ENCODE results near the gene FAM222B. TPM values are rescaled to one million over a fixed set of nuclear protein-coding genes. Genes with fewer than 3 reads are reported as not detected.
"Not testable (repeated sequence)": the region's sequence is repeated elsewhere in the genome, so short reads cannot be mapped to it uniquely, and the experiment has no call there.

Gene FAM222B
- total and polyA plus RNA-seq, 11 donors = 9.2 to 33.2 (median 16.7) TPM

DNA sequence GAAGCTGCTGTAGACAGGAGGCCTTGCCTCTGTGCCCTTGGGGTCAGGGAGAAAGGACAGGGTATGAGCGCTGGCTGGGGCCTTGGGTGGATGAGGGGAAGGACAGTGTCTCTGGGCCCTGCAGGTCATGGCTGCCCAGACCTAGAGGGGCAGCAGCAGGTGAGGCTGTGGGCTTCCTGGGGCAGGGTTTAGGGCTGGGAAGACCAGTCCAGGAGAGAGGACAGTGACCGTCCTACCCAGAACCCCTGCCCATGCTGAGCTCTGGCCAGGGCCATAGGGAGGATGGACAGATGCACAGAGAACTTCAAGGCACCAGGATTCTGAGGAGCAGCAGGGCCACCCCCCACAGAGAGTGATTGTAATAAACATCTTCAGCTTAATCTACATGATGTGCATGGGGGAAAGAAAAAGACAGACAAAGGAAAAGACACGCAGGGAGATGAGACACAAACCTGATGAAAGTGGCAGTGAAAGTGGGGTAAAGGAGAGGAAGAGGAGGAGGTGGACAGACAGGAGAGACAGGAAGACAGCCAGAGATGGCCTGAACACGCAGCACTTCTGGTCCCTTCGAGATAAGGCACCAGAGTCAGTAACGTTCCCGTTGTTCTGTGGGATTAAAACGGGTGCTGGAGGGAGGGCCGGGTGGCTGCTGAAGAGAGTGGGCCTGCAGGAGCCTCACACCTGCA, 37.4 kb upstream of the FAM222B start:
- intact Hi-C loops (cut with DNase I) = loop anchor here in 1 of 10 donors (10.0 kb wide), 1 partner anchor 55 kb away; no protein-coding TSS in a partner anchor
- DNase-seq (no peak), ATAC-seq (no peak)
- Histone ChIP-seq H3K27ac (no peak overlapping the region), H3K4me3 (no peak overlapping the region), H3K27me3 (no peaks in the 10 kb centered on the region), H3K36me3 (peaks cover 0 to 72% (median 60%) of the 10 kb centered on the region in 9 donors), H3K4me1 (peaks cover 0 to 6% (median 0%) of the 10 kb centered on the region in 12 donors), H3K9me3 (no peaks in the 10 kb centered on the region)
- TF ChIP-seq, protein P1, sequence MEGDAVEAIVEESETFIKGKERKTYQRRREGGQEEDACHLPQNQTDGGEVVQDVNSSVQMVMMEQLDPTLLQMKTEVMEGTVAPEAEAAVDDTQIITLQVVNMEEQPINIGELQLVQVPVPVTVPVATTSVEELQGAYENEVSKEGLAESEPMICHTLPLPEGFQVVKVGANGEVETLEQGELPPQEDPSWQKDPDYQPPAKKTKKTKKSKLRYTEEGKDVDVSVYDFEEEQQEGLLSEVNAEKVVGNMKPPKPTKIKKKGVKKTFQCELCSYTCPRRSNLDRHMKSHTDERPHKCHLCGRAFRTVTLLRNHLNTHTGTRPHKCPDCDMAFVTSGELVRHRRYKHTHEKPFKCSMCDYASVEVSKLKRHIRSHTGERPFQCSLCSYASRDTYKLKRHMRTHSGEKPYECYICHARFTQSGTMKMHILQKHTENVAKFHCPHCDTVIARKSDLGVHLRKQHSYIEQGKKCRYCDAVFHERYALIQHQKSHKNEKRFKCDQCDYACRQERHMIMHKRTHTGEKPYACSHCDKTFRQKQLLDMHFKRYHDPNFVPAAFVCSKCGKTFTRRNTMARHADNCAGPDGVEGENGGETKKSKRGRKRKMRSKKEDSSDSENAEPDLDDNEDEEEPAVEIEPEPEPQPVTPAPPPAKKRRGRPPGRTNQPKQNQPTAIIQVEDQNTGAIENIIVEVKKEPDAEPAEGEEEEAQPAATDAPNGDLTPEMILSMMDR (IDR thresholded peaks at IDR 0.05) = no peak
- TF ChIP-seq POLR2A (IDR thresholded peaks at IDR 0.05) = no peak
- 64 to 72% (median 68%) methylated on average over 9 of the region's 9 CpGs for WGBS, 4 donors

DNA sequence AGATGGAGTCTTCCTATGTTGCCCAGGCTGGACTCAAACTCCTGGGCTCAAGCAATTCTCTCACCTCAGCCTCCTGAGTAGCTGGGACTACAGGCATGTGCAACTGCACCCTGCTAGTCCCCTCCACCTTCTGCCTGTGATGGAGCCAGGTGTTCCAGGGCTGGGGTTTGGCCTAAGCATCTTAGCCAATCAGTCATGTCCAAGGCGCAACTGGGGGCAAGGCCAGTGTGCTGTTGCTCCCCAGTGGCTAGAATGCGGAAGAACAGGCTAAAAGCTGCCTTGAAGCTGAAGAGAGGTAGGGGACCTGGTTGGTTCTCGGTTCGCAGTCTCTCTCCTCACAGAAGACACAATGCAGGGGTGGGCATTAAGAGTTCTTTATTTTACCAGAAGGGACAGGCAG, 36.4 kb upstream of the FAM222B start:
- intact Hi-C loops (cut with DNase I) = no loop called here
- DNase-seq = no peak

DNA sequence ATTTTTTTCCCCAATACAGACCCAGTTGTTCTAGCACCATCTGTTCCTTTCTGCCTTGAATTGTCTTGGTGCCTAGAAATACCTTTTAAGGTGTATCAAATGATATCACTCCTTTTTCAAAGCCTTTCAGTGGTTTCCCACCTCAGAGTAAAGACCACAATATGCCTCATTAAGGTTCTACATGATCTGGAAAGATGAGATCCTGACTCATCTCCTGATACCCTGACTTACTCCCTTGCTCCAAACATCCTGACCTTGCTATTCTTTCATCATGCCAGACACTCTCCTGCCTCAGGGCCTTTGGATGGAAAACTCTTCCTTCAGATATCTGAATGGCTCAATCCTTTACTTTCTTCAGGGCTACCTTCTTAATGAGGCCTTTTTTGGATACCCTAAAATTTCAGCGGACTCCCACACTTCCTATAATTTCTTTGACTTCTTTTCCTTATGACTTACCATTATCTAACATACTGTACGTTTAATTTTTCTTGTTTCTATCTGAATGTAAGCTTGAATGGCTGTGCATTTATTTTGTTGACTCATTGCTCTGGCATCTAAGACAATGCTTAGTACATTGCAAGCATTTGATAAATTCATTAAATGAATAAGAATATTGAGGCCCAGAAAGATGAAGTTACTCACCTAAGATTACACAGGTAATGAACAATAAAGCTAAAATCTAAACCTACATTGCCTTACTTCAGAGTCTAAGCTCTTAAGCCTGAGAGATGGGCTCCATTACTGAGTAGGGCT, 35.7 kb upstream of the FAM222B start:
- H3K36me3 ChIP-seq = peaks cover 0 to 55% (median 47%) of the 10 kb centered on the region in 9 donors
- no peak overlapping the region for H3K27ac ChIP-seq
- TF ChIP-seq, protein P1 (IDR thresholded peaks at IDR 0.05) = no peak
- TF ChIP-seq POLR2A (IDR thresholded peaks at IDR 0.05) = no peak
- DNase-seq = no peak
- H3K4me3 ChIP-seq = no peak overlapping the region
- no peaks in the 10 kb centered on the region for H3K9me3 ChIP-seq
- H3K4me1 ChIP-seq = no peaks in the 10 kb centered on the region
- ATAC-seq = no peak
- 85 to 93% (median 87%) methylated on average over 2 of the region's 2 CpGs for WGBS, 4 donors
- no peaks in the 10 kb centered on the region for H3K27me3 ChIP-seq
- intact Hi-C loops (cut with DNase I) = no loop called here

More for the DNA sequence above, 36.4 kb upstream of the FAM222B start:
- peak in 1 of 4 donors; percentile 21 for ATAC-seq
- Histone ChIP-seq H3K4me1 (no peaks in the 10 kb centered on the region), H3K27ac (no peak overlapping the region), H3K27me3 (no peaks in the 10 kb centered on the region), H3K36me3 (peaks cover 0 to 62% (median 52%) of the 10 kb centered on the region in 9 donors), H3K4me3 (no peak overlapping the region), H3K9me3 (no peaks in the 10 kb centered on the region)
- 78 to 90% (median 86%) methylated on average over 4 of the region's 4 CpGs for WGBS, 4 donors
- TF ChIP-seq, protein P1 (IDR thresholded peaks at IDR 0.05) = peak in 3 of 12 donors; percentile 10 to 25 (median 13)
- no peak for TF ChIP-seq POLR2A (IDR thresholded peaks at IDR 0.05)

DNA sequence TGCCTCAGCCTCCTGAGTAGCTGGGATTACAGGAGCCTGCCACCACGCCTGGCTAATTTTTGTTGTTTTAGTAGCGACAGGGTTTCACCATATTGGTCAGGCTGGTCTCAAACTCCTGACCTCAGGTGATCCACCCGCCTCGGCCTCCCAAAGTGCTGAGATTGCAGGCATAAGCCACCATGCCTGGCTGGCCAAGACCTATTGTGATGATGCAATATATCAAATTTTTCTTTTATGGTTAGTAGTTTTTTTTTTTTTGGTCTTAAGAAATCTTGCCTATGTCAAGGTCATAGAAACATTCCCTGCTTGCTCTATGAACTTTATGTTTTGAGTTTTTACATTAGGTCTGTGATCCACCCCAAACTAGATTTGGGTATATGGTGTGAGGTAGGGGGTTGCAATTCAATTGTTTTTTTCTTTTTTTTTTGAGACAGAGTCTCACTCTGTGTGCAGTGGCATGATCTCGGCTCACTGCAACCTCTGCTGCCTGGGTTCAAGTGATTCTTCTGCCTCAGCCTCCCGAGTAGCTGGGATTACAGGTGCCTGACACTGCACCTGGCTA, 34.6 kb upstream of the FAM222B start:
- 95 to 99% (median 96%) methylated on average over 6 of the region's 6 CpGs for WGBS, 4 donors
- peaks cover 0 to 44% (median 37%) of the 10 kb centered on the region in 9 donors for H3K36me3 ChIP-seq
- H3K4me3 ChIP-seq; H3K9me3 ChIP-seq; H3K27me3 ChIP-seq; ATAC-seq; DNase-seq; intact Hi-C loops (cut with DNase I); H3K4me1 ChIP-seq; H3K27ac ChIP-seq: not testable (repeated sequence)

Measured in heart left ventricle (tissue), 16 donors.